IPS-NIHi7 (cell line): ENCODE measurements around the gene SLC29A2.
"Not testable (repeated sequence)": the region's sequence is repeated elsewhere in the genome, so short reads cannot be mapped to it uniquely, and the experiment has no call there.

Experiments used
- DNase-seq: peaks from one replicate; pipeline ENCODE4 v3.0.0; 2012; ENCODE audit warnings: mixed read lengths; ENCODE audit errors: extremely low spot score

The SLC29A2 gene

GRCh38 chr11:66384316-66384715, 12.8 kb upstream of the SLC29A2 start:
- DNase-seq, result not testable (repeated sequence)

GRCh38 chr11:66380264-66380663, 8.7 kb upstream of the SLC29A2 start:
- DNase-seq, result not testable (repeated sequence)

- DNase-seq, result not testable (repeated sequence)
Measured at GRCh38 chr11:66373690-66374287, 2.2 kb upstream of the SLC29A2 start.

- no peak for DNase-seq
Measured at GRCh38 chr11:66373265-66373664, 1.7 kb upstream of the SLC29A2 start.

- peak; percentile 4 for DNase-seq
Measured at GRCh38 chr11:66369073-66369894, 2.3 kb downstream of the SLC29A2 start.

- no peak for DNase-seq
Measured at GRCh38 chr11:66368484-66368883, 3.1 kb downstream of the SLC29A2 start.

GRCh38 chr11:66367561-66368312, 3.8 kb downstream of the SLC29A2 start:
- DNase-seq, result no peak

GRCh38 chr11:66366844-66367477, 4.6 kb downstream of the SLC29A2 start:
- DNase-seq, result no peak

GRCh38 chr11:66365711-66366619, 5.6 kb downstream of the SLC29A2 start:
- no peak for DNase-seq

- DNase-seq, result no peak
Measured at GRCh38 chr11:66365166-66365565, 6.4 kb downstream of the SLC29A2 start.

GRCh38 chr11:66363805-66364535, 7.6 kb downstream of the SLC29A2 start:
- DNase-seq, result peak; percentile 93

GRCh38 chr11:66363187-66363601, 8.4 kb downstream of the SLC29A2 start:
- DNase-seq, result peak; percentile 5

GRCh38 chr11:66362481-66363147, 8.9 kb downstream of the SLC29A2 start:
- peak; percentile 4 for DNase-seq

- DNase-seq, result peak; percentile 11
Measured at GRCh38 chr11:66361502-66361941, 10.0 kb downstream of the SLC29A2 start.

- no peak for DNase-seq
Measured at GRCh38 chr11:66360406-66361073, 11.0 kb downstream of the SLC29A2 start.

- DNase-seq, result peak; percentile 58
Measured at GRCh38 chr11:66359662-66360087, 11.9 kb downstream of the SLC29A2 start.

- not testable (repeated sequence) for DNase-seq
Measured at GRCh38 chr11:66350560-66351235, 20.9 kb downstream of the SLC29A2 start.

- no peak for DNase-seq
Measured at GRCh38 chr11:66349084-66349386, 22.5 kb downstream of the SLC29A2 start.
